ENCODE results near the gene TSPAN18. TPM values are rescaled to one million over a fixed set of nuclear protein-coding genes. Genes with fewer than 3 reads are reported as not detected.

Gene TSPAN18
- total and polyA plus RNA-seq, 2 of the 4 experiments (the other 2 are of a cell fraction), result 0.36 to 1.1 TPM

DNA sequence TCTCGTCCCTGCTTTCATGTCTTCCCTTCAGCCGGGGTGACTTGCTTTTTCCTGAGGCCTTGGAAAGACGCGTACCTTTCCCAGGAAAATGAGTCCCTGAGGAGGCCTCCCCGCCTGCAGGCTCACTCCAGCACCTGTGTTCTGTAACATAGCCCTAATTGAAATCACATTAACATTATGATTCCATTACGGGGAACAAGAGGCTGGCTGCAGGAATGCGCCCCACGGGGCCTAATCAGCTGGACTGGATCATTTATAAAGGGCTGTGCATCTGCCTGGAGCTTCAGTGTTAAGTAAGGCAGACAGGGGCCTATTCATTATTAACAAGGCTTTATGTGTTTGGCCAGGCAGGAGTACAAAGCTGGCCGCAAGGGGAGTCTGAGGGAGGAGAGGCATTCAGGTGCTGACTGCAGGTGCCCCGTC lies 41.9 kb upstream of the TSPAN18 start:
- no peak overlapping the region for H4K91ac ChIP-seq (ENCODE audit: insufficient read depth, low read depth, low read length)
- no peaks in the 10 kb centered on the region for H4K20me1 ChIP-seq (ENCODE audit: insufficient read depth, low read length)
- peaks cover 29% of the 10 kb centered on the region for H3K27me3 ChIP-seq (ENCODE audit: control insufficient read depth, insufficient read depth, low read length)
- dilution Hi-C loops (cut with HindIII; ENCODE audit: low sequenced_read_pairs, unreplicated experiment), result no loop called here
- peaks cover 5% of the 10 kb centered on the region for H3K9me3 ChIP-seq (ENCODE audit: control insufficient read depth, insufficient read depth, low read length)
- ChIA-PET POLR2A (ENCODE audit: unreplicated experiment) (no interaction called here), CTCF (no interaction called here)
- H3K23ac ChIP-seq (ENCODE audit: low read depth, low read length), result no peak overlapping the region
- TF ChIP-seq NFE2L2 (IDR thresholded peaks at IDR 0.05; ENCODE audit: low read depth, low read length), result no peak
- no peak overlapping the region for H2BK5ac ChIP-seq (ENCODE audit: low read depth, low read length, poor library complexity, severe bottlenecking)
- H3K27ac ChIP-seq (ENCODE audit: insufficient read depth, low read length), result no peak overlapping the region
- no peak overlapping the region for H3K4me3 ChIP-seq (ENCODE audit: insufficient read depth, low read depth, low read length)
- no peak overlapping the region for H3K56ac ChIP-seq (ENCODE audit: extremely low read depth, insufficient read depth, low read length)
- no TSS peak for BruUV-seq (replicated peaks)
- H3K36me3 ChIP-seq (ENCODE audit: control insufficient read depth, insufficient read depth, low read length), result no peaks in the 10 kb centered on the region
- no peak overlapping the region for H2AK9ac ChIP-seq (replicated peaks; ENCODE audit: low read depth, low read length, poor library complexity)
- no peak overlapping the region for H4K5ac ChIP-seq (ENCODE audit: low read depth, low read length)
- H3K9me1 ChIP-seq (ENCODE audit: insufficient read depth, low read length), result no peaks in the 10 kb centered on the region
- no peak for DNase-seq
- no peak overlapping the region for H2BK15ac ChIP-seq (ENCODE audit: low read depth, low read length)
- no peak overlapping the region for H2BK120ac ChIP-seq (ENCODE audit: low read depth, low read length)
- H3K4me1 ChIP-seq (ENCODE audit: control insufficient read depth, insufficient read depth, low read length), result no peaks in the 10 kb centered on the region; the same call in 1 of the 2 replicates
- H4K8ac ChIP-seq (ENCODE audit: low read depth in 2 of 2, low read length in 2 of 2), result no peak overlapping the region
- H3K14ac ChIP-seq (replicated peaks; ENCODE audit: low read depth, low read length), result no peak overlapping the region
- in situ Hi-C loops (cut with MboI; ENCODE audit: low sequenced_read_pairs), result loop anchor here (25.0 kb wide), 1 partner anchor 602 kb away; the partner anchor contains the start of gene SYT13
- no peak overlapping the region for H3K18ac ChIP-seq (ENCODE audit: low read depth, low read length)
- H3K4ac ChIP-seq (ENCODE audit: low read depth, low read length), result no peak overlapping the region
- no peak overlapping the region for H2BK20ac ChIP-seq (ENCODE audit: low read depth, low read length)
- no peak overlapping the region for H3K9ac ChIP-seq (ENCODE audit: low read depth, low read length)
- no peak for ATAC-seq (ENCODE audit: low read depth)
- no peaks in the 10 kb centered on the region for H3K79me1 ChIP-seq (ENCODE audit: low read depth in 1 of 2, low read length in 2 of 2)
- H2AK5ac ChIP-seq (ENCODE audit: low read depth, low read length), result no peak overlapping the region
- WGBS, 2 experiments (ENCODE audit: extremely low coverage in 2 of 2, insufficient read length in 1 of 2), result 44% methylated on average over 4 of the region's 10 CpGs; no CpG with 5 or more reads in 1 of the 2 experiments
- no peak overlapping the region for H3K4me2 ChIP-seq (ENCODE audit: low read depth, low read length)
- intact Hi-C loops (cut with micrococcal nuclease), result loop anchor here (5.0 kb wide), 1 partner anchor 43 kb away; no protein-coding TSS in a partner anchor
- H2AFZ ChIP-seq (replicated peaks; ENCODE audit: low read length, poor library complexity), result no peak overlapping the region

Data from IMR-90 (cell line).